CD14-positive monocyte (primary cell): ENCODE measurements around the gene GCC2. TPM values are rescaled to one million over a fixed set of nuclear protein-coding genes. Genes with fewer than 3 reads are reported as not detected.

Source experiments
- DNase-seq, 3 donors: peaks; one replicate each; pipeline ENCODE4 v3.0.0-alpha.2; 2011 to 2022
- H2AFZ ChIP-seq: 2 replicates; pipeline ENCODE4 v1.6.0; 2012; ENCODE audit warnings: mild to moderate bottlenecking, low read depth, low read length, inconsistent platforms; ENCODE audit not compliant: insufficient read depth, poor library complexity, severe bottlenecking
- H3K27ac ChIP-seq, 2 donors: 1 replicate in 1 of 2; 2 replicates in 1 of 2; pipeline ENCODE4 v1.5.1; 2012 to 2013; ENCODE audit warnings: low read length in 2 of 2, control low read depth in 1 of 2, inconsistent platforms in 1 of 2, low read depth in 1 of 2, mild to moderate bottlenecking in 1 of 2
- H3K27me3 ChIP-seq, 2 donors: one replicate each; pipeline versions ENCODE4 v1.6.0 to v1.6.1; 2011 to 2013; ENCODE audit warnings: low read length in 2 of 2; ENCODE audit not compliant: control insufficient read depth in 2 of 2, insufficient read depth in 2 of 2
- H3K36me3 ChIP-seq, 2 donors: replicated peaks in 1 of 2; 1 replicate in 1 of 2; 2 replicates in 1 of 2; pipeline versions ENCODE4 v1.5.1 to v1.6.1; 2012 to 2013; ENCODE audit warnings: low read length in 2 of 2, control low read depth in 1 of 2, inconsistent platforms in 1 of 2, mild to moderate bottlenecking in 1 of 2; ENCODE audit not compliant: insufficient read depth in 2 of 2, control insufficient read depth in 1 of 2
- H3K4me1 ChIP-seq, 2 donors: 1 replicate in 1 of 2; 2 replicates in 1 of 2; pipeline versions ENCODE4 v1.5.1 to v1.6.1; 2012 to 2013; ENCODE audit warnings: low read length in 2 of 2, control low read depth in 1 of 2, inconsistent platforms in 1 of 2, mild to moderate bottlenecking in 1 of 2, moderate library complexity in 1 of 2; ENCODE audit not compliant: insufficient read depth in 2 of 2, control insufficient read depth in 1 of 2
- H3K4me2 ChIP-seq: replicated peaks from 2 replicates; pipeline ENCODE3; 2012; ENCODE audit warnings: low read length, moderate library complexity, mild to moderate bottlenecking; ENCODE audit not compliant: poor library complexity, severe bottlenecking; ENCODE audit errors: extremely low read depth
- H3K4me3 ChIP-seq, 3 experiments: fragments of 200-600 bp in 1 of 3; sonication (generic) in 1 of 3; replicated peaks in 1 of 3; 1 replicate in 2 of 3; 2 replicates in 1 of 3; pipeline ENCODE4 v1.5.1; 2011 to 2013; ENCODE audit warnings: low read length in 3 of 3, mild to moderate bottlenecking in 3 of 3, control low read depth in 2 of 3, low read depth in 2 of 3, inconsistent platforms in 1 of 3, moderate library complexity in 1 of 3
- H3K79me2 ChIP-seq: 2 replicates; pipeline ENCODE4 v1.6.0; 2012; ENCODE audit warnings: mild to moderate bottlenecking, control low read depth, inconsistent platforms, low read length, moderate library complexity; ENCODE audit not compliant: insufficient read depth
- H3K9ac ChIP-seq: 2 replicates; pipeline ENCODE4 v1.6.0; 2017; ENCODE audit warnings: low read length, mild to moderate bottlenecking; ENCODE audit not compliant: insufficient read depth, poor library complexity, severe bottlenecking
- H3K9me3 ChIP-seq, 2 donors: replicated peaks in 1 of 2; 1 replicate in 1 of 2; 2 replicates in 1 of 2; pipeline versions ENCODE4 v1.5.1 to v1.6.1; 2012 to 2013; ENCODE audit warnings: low read length in 2 of 2, control low read depth in 1 of 2; ENCODE audit not compliant: control insufficient read depth in 1 of 2, insufficient read depth in 1 of 2
- H4K20me1 ChIP-seq: 2 replicates; pipeline ENCODE4 v1.6.0; 2012; ENCODE audit warnings: mild to moderate bottlenecking, low read length, control low read depth, moderate library complexity; ENCODE audit not compliant: insufficient read depth
- H3K27ac Mint-ChIP-seq, 7 donors: one replicate each; pipeline ENCODE4 v1.8.0; 2020; ENCODE audit warnings: mild to moderate bottlenecking in 7 of 7, mixed read lengths in 7 of 7, moderate library complexity in 6 of 7, inconsistent platforms in 2 of 7
- H3K27me3 Mint-ChIP-seq, 3 donors: one replicate each; pipeline ENCODE4 v1.8.0; 2021 to 2022; ENCODE audit warnings: low read depth in 3 of 3, mild to moderate bottlenecking in 3 of 3, mixed read lengths in 3 of 3, moderate library complexity in 3 of 3, inconsistent platforms in 1 of 3
- H3K36me3 Mint-ChIP-seq, 2 donors: one replicate each; pipeline ENCODE4 v1.8.0; 2020; ENCODE audit warnings: mixed read lengths in 2 of 2, inconsistent platforms in 1 of 2, mild to moderate bottlenecking in 1 of 2
- H3K4me1 Mint-ChIP-seq: one replicate; pipeline ENCODE4 v1.8.0; 2020; ENCODE audit warnings: mild to moderate bottlenecking, mixed read lengths
- H3K4me3 Mint-ChIP-seq, 2 donors: one replicate each; pipeline ENCODE4 v1.8.0; 2020; ENCODE audit warnings: mild to moderate bottlenecking in 2 of 2, mixed read lengths in 2 of 2, moderate library complexity in 1 of 2
- H3K9me3 Mint-ChIP-seq, 7 donors: one replicate each; pipeline ENCODE4 v1.8.0; 2020 to 2022; ENCODE audit warnings: mixed read lengths in 7 of 7, mild to moderate bottlenecking in 6 of 7, moderate library complexity in 6 of 7, inconsistent platforms in 2 of 7
- WGBS: methylation state at CpG from one replicate; pipeline ENCODE4 v1.1.5; 2013; ENCODE audit warnings: missing lambda C conversion rate; ENCODE audit not compliant: insufficient coverage; 5-methylcytosine and 5-hydroxymethylcytosine counted together
- intact Hi-C, 2 donors: fragments of 100-400 bp; cut with micrococcal nuclease; formaldehyde crosslinking; loops; one replicate each; pipeline versions ENCODE4 v1.15.0 to v1.15.1; 2023
- polyA plus RNA-seq, 3 donors: library from polyadenylated mRNA; depleted of rRNA in 1 of 3; unstranded in 2 of 3; stranded (reverse) in 1 of 3; fragments of 300-500 nt in 2 of 3; fragments of >200 nt in 1 of 3; fragmentation: Illumina TruSeq in 2 of 3; gene quantifications; 1 replicate in 2 of 3; 2 replicates in 1 of 3; pipeline ENCODE4 v1.2.3, GENCODE V29; 2012 to 2021
- TF ChIP-seq, protein P1 (sequence below): fragments of 200-600 bp; IDR thresholded peaks from one replicate; pipeline ENCODE4 v1.8.0; 2022; ENCODE audit warnings: antibody characterized with exemption, mild to moderate bottlenecking

GCC2 gene
- polyA plus RNA-seq, 3 donors, result 6.0 to 13.7 (median 6.6) TPM

DNA sequence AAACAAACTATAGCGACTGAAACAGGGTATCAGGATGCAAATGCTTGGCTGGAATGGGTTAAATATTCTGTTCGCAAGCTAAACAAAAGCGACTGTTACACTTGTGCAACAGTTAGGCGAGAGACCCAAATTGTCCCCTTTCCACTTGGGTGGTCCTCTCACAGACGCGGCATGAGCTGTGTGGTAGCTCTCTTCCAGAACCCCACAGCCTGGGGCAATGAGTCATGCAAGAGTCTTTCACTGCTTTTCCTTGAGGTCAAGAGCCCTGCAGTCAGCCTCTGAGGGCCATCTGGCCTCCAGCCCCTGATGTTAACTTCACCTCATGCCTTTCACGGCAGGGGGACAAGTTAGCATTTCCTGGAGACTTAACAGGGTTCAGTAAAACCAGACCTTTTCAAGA, 45.5 kb upstream of the GCC2 start:
- Histone ChIP-seq H3K4me2 (no peak overlapping the region), H3K79me2 (no peaks in the 10 kb centered on the region), H3K4me1 (no peaks in the 10 kb centered on the region), H3K27ac (no peak overlapping the region), H3K4me3 (no peak overlapping the region), H3K9me3 (peaks cover 33 to 38% of the 10 kb centered on the region in 2 donors), H2AFZ (no peak overlapping the region), H3K9ac (no peak overlapping the region), H3K36me3 (no peaks in the 10 kb centered on the region), H4K20me1 (no peaks in the 10 kb centered on the region), H3K27me3 (no peaks in the 10 kb centered on the region)
- 87% methylated on average over 7 of the region's 7 CpGs for WGBS
- DNase-seq, result no peak
- Mint-ChIP-seq H3K36me3 (no peaks in the 10 kb centered on the region), H3K27ac (no peak overlapping the region), H3K9me3 (peaks cover 33 to 49% (median 38%) of the 10 kb centered on the region in 7 donors), H3K4me1 (no peaks in the 10 kb centered on the region), H3K27me3 (peaks cover 0 to 4% (median 0%) of the 10 kb centered on the region in 3 donors), H3K4me3 (no peak overlapping the region)
- intact Hi-C loops, result no loop called here
- TF ChIP-seq, protein P1, sequence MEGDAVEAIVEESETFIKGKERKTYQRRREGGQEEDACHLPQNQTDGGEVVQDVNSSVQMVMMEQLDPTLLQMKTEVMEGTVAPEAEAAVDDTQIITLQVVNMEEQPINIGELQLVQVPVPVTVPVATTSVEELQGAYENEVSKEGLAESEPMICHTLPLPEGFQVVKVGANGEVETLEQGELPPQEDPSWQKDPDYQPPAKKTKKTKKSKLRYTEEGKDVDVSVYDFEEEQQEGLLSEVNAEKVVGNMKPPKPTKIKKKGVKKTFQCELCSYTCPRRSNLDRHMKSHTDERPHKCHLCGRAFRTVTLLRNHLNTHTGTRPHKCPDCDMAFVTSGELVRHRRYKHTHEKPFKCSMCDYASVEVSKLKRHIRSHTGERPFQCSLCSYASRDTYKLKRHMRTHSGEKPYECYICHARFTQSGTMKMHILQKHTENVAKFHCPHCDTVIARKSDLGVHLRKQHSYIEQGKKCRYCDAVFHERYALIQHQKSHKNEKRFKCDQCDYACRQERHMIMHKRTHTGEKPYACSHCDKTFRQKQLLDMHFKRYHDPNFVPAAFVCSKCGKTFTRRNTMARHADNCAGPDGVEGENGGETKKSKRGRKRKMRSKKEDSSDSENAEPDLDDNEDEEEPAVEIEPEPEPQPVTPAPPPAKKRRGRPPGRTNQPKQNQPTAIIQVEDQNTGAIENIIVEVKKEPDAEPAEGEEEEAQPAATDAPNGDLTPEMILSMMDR, result no peak

DNA sequence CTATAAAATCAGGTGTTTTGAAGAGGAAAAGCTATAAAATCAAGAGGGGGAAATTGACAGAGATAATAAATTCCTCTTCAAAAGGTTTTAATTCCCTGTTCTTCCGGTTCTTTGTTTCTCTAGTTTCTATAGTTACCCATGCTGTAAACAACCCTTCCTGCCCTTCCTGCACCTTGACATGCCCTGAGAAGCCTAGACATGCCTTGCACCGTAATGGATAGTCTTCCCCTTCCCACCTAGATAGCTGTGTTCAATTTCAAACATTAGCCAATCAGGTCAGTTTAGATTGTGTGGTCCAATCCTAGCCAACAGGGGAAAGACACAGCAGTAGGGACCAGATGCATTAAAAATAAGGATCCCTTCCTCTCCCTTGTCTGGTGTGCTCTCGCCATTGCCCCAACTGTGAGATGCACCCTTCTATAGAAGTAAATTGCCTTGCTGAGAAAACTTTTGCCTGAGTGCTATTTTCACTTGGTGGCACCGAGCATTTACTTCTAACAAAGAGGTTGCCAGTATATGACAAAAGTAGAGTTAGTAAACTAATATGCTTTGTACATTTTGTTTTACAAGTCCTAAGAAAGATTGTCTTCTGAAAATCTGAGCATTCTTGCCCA, 44.1 kb upstream of the GCC2 start:
- Histone ChIP-seq H3K4me3 (no peak overlapping the region), H2AFZ (no peak overlapping the region), H3K27ac (no peak overlapping the region), H4K20me1 (no peaks in the 10 kb centered on the region), H3K27me3 (no peaks in the 10 kb centered on the region), H3K36me3 (no peaks in the 10 kb centered on the region), H3K4me2 (no peak overlapping the region), H3K9ac (no peak overlapping the region), H3K79me2 (no peaks in the 10 kb centered on the region), H3K4me1 (no peaks in the 10 kb centered on the region), H3K9me3 (peaks cover 23 to 24% of the 10 kb centered on the region in 2 donors)
- H3K36me3 Mint-ChIP-seq, result no peaks in the 10 kb centered on the region
- peaks cover 0 to 4% (median 0%) of the 10 kb centered on the region in 3 donors for H3K27me3 Mint-ChIP-seq
- H3K4me1 Mint-ChIP-seq, result no peaks in the 10 kb centered on the region
- TF ChIP-seq, protein P1, result no peak
- no peak overlapping the region for H3K4me3 Mint-ChIP-seq
- 80% methylated on average over 2 of the region's 4 CpGs for WGBS
- intact Hi-C loops, result no loop called here
- DNase-seq, result no peak
- H3K9me3 Mint-ChIP-seq, result peaks cover 21 to 39% (median 25%) of the 10 kb centered on the region in 7 donors
- H3K27ac Mint-ChIP-seq, result no peak overlapping the region
